ENCODE measurements around the gene MATK.
A peak's percentile ranks its signal among the peaks of the same experiment; 100 is the strongest.

Gene MATK

DNA sequence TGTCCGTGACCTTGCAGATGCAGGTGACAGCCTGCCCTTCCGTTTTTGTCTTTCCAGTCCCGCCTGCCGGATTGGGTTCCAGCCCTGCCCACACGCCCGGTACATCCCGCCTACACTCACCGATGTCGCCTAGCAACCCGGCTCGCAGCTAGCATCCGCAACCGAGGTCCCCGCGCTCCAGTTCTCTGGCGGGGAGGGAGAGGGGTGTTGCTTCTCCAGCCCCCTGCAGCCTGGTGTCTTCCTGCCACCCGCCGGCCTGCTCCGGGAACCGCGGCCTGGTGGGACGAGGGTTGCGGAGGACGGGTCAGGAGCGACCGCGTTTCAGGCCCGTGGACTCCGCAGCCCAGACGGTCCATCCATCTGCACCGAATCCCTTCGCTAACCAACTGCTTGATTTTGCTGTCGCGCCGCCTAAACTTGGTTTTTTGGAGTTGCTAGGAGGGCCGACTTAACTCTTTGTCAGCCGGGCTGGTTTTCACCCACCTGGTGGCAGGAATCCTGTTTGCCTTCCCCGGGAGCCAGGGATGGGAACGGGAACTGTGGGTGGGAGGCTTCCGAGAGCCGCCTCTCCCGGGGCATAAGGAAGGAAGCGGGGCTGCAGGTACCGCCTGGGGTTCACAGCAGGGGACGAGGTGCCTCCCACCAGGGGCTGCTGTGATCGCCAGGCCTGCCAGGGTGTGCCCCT lies 15.4 kb upstream of the MATK start:
- peak; percentile 26 for TF ChIP-seq CTCF (IDR thresholded peaks at IDR 0.05; ENCODE audit: low read length, missing control alignments)
- no peak overlapping the region for H3K4me3 ChIP-seq (replicated peaks; ENCODE audit: low read depth, low read length)
- DNase-seq (ENCODE audit: low read depth) = no peak

DNA sequence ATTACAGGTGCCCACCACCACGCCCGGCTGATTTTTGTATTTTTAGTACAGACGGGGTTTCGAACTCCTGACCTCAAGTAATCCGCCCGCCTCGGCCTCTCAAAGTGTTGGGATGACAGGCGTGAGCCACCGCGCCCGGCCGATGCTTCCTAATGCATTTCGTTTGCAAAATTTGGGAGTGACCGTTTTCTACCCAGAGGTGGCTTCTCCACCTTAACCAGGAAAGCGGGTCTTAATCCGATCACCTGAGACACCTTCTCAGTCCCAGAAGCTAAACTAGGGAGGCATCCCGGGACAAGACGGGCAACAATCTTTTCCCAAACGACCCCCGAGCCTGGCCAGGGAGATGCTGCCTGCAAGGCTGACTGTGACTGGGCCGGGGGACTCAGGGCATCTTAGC lies 14.8 kb upstream of the MATK start:
- TF ChIP-seq CTCF (IDR thresholded peaks at IDR 0.05; ENCODE audit: low read length, missing control alignments) = no peak
- H3K4me3 ChIP-seq (replicated peaks; ENCODE audit: low read depth, low read length) = no peak overlapping the region
- DNase-seq (ENCODE audit: low read depth) = no peak

DNA sequence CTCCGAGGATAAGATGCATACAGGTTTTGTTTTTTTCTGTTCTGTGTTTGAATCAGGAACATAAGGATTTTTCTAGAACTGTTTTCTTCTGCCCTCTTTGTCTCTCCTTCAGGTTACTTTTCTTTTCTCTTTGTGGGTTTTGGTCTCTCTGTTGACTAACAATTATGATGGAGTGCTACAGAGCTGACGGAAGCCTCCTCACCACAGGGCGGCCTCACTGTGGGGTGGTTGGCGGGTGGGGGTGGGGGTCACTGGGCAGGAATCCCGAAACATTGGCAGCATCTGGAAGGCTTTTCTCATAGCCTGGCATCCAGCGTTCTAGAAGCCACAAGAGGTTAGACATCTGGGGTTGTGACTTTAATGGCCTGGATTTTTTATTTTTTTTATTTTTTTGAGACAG lies 12.0 kb upstream of the MATK start:
- no peak overlapping the region for H3K4me3 ChIP-seq (replicated peaks; ENCODE audit: low read depth, low read length)
- TF ChIP-seq CTCF (IDR thresholded peaks at IDR 0.05; ENCODE audit: low read length, missing control alignments) = no peak
- no peak for DNase-seq (ENCODE audit: low read depth)

DNA sequence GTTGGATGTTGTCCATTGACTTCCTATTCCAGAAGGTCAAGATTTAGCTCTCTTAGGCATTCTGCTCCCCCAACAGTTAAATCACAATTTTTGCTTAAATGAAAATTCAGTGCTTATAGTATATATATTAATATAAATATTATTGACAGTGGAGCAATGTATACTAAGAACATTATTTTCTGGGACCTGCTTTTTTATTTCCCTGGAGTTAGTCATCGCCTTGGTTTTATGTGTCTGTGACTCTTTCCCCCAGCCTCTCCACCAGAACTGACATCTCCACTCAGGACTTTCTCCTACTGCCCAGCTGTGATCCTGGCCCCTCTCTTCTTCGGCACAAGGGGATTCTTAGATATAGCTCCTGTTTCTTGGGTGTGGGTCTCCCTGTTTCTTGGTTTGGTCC lies 10.2 kb upstream of the MATK start:
- H3K4me3 ChIP-seq (replicated peaks; ENCODE audit: low read depth, low read length) = no peak overlapping the region
- no peak for TF ChIP-seq CTCF (IDR thresholded peaks at IDR 0.05; ENCODE audit: low read length, missing control alignments)
- DNase-seq (ENCODE audit: low read depth) = no peak

DNA sequence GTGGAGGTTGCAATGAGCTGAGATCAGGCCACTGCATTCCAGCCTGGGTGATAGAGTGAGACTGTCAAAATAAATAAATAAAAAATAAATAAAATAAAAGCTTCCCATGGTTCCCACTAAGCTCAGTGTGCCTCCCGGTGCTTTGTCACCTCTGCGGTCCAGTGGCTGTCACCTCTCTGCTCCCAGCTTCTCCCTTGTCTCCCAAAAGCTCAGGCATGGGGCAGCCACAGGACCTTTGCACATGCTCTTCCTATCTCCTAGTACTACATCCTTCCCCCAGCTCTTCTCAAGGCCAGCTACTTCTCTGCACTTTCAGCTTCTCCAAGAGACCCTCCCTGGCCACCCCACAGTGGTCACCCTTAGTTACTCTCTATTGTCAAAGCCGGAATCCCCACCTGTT lies 7.6 kb upstream of the MATK start:
- no peak for DNase-seq (ENCODE audit: low read depth)
- no peak for TF ChIP-seq CTCF (IDR thresholded peaks at IDR 0.05; ENCODE audit: low read length, missing control alignments)
- H3K4me3 ChIP-seq (replicated peaks; ENCODE audit: low read depth, low read length) = no peak overlapping the region

DNA sequence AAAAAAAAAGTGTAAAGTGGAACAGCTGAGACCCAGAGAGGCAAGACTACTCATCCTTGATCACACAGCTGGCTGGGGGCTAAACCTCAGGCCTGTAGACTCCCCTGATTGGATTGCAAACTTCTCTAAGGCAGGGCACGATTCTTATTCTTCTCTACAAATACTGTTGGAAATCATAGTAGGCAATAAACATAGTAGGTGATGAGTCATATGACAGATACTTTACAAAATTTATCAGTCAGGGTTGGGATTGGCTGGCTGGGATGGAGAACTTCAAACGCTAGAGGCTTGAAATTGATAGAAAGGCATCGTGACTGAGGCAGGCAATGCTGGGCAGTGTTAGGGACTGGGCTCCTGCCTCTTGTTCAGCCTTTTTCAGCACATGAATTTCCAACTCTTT lies 5.9 kb upstream of the MATK start:
- DNase-seq (ENCODE audit: low read depth) = no peak
- TF ChIP-seq CTCF (IDR thresholded peaks at IDR 0.05; ENCODE audit: low read length, missing control alignments) = no peak
- no peak overlapping the region for H3K4me3 ChIP-seq (replicated peaks; ENCODE audit: low read depth, low read length)

GRCh38 chr19:3790941-3791340 lies 4.8 kb upstream of the MATK start:
- no peak for TF ChIP-seq CTCF (IDR thresholded peaks at IDR 0.05; ENCODE audit: low read length, missing control alignments)
- no peak for DNase-seq (ENCODE audit: low read depth)
- no peak overlapping the region for H3K4me3 ChIP-seq (replicated peaks; ENCODE audit: low read depth, low read length)

All from fibroblast of pulmonary artery (primary cell).